Central memory CD4-positive, alpha-beta T cell (primary cell): ENCODE measurements around the gene TXNL4B.
"Not testable (repeated sequence)": the region's sequence is repeated elsewhere in the genome, so short reads cannot be mapped to it uniquely, and the experiment has no call there.

ENCODE experiments used
- DNase-seq: peaks from one replicate; pipeline ENCODE4 v3.0.0; 2022

TXNL4B gene

GRCh38 chr16:72111657-72112451 lies 18.4 kb upstream of the TXNL4B start:
- no peak for DNase-seq

DNA sequence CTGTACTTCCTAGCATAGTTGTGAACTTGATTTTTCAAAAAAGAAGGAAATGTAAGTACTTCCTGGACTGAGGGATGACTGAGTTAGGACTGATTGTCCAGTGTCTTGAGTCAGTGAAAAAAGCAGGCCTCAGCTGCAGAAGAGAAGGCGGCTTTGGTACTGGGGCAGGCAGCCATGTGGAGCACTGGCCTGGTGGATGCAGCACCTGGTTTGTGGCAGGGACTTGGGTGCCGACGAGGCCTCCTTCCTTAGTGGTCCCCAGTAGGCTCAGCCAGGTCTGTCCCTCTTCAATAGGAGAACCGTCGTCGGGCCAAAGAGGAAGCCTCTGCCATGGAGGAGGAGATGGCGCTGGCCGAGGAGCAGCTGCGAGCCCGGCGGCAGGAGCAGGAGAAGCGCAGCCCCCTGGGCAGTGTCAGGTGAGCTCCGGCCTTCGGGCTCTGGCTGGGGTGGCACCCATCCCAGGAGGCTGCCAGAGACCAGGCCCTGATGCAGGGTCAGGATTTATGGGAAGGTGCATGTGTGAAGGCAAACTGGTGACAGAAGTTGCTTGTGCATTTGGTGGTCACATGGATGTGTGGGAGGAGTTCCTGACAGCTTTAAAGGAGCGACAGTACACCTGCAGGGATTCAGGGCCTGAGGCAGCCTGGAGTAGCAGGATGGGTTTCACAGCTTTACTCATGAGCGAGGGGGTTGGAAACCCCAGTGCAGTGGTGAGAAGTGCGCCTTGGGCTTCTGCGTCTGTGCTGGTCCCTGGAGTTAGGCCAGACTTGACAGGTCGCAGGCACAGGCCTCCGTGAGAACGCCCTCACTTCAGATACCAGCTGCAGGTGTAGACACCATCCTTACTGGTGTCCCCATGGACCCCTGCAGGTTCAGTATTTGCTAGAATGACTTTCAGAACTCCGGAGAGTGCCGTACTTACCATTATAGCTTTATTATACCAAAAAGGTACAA lies 17.5 kb upstream of the TXNL4B start:
- no peak for DNase-seq

DNA sequence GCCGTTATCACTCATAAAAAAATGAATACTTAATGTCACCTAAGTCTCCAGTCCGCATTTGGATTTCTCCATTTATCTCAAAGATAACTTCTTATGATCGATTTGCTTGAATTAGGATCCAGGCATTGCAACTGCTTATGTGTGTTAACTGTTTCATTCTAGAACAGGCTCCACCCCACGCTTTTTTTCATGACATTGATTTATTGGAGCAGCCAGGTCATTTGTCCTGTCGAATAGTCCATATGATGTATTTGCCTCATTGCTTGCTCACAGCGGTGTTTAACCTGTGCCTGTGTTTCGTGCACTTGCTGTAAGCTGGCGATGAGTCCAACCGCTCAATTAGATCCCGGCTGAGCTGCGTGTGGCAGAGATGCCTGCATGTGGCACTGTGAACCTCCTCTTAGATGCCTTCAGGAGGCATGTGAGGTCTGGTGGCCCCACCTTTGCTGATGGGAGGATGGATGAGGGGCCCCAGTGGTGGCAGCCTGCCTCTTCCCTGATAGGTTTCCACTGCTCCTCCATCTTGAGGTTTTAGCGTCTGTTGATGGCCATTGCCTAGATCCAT lies 16.6 kb upstream of the TXNL4B start:
- DNase-seq, result no peak

GRCh38 chr16:72109300-72109699 lies 15.9 kb upstream of the TXNL4B start:
- DNase-seq, result no peak

GRCh38 chr16:72108353-72109102 lies 15.1 kb upstream of the TXNL4B start:
- DNase-seq, result no peak

GRCh38 chr16:72107371-72107770 lies 14.0 kb upstream of the TXNL4B start:
- DNase-seq, result no peak

GRCh38 chr16:72105978-72106377 lies 12.6 kb upstream of the TXNL4B start:
- no peak for DNase-seq

- DNase-seq, result no peak
Measured at GRCh38 chr16:72104905-72105304, 11.5 kb upstream of the TXNL4B start.

DNA sequence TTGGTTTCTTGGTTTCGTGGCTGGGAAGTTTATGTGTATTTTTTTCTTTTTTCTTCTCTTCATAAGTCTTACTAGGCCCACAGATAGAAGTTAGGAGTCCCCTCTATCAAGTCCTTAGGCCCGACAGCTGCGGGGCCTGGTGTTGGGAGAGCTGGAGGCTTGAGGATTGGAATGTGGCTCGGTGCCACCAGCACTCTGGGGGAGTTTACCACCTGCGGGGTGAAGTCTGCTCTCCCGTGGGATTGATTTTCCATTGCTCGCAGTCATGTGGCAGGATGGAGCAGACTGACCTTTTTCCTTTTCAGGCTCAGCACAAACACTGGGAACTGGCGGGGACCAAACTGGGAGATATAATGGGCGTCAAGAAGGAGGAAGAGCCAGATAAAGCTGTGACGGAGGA lies 7.8 kb upstream of the TXNL4B start:
- no peak for DNase-seq

- DNase-seq, result peak; percentile 27
Measured at GRCh38 chr16:72099377-72099818, 6.0 kb upstream of the TXNL4B start.

- no peak for DNase-seq
Measured at GRCh38 chr16:72098936-72099335, 5.5 kb upstream of the TXNL4B start.

GRCh38 chr16:72094266-72094610 lies 818 bp upstream of the TXNL4B start:
- no peak for DNase-seq

DNA sequence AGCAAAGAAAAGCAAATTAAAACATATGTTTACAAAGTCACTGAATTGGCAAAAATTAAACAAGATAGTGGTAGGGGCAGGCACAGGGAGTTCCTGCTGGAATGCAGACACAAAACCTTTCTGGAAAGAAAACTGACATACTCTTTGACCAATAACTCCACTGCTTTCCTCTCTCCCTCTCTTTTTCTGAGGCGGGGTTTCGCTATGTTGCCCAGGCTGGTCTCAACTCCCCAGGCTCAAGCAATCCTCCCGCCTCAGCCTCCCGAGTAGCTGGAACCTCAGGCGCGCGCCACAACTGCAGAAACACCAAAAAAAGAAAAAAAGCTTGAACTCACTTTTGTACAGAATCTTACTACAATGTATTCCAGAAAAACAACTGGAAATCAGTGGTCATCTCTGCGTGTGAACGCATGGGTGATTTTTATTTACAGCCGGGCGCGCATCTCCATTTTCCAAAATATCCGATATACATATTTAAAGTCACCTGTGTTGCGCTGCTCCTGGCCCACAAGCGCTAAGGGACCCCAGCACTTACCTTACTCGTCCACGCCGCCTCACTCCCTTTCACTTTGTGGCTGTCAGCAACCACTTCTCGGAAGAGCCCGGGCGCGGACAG lies 480 bp downstream of the TXNL4B start:
- DNase-seq, result no peak

- DNase-seq, result no peak
Measured at GRCh38 chr16:72091217-72091616, 2.2 kb downstream of the TXNL4B start.

GRCh38 chr16:72085002-72085401 lies 8.4 kb downstream of the TXNL4B start:
- no peak for DNase-seq

GRCh38 chr16:72084445-72084844 lies 9.0 kb downstream of the TXNL4B start:
- no peak for DNase-seq

DNA sequence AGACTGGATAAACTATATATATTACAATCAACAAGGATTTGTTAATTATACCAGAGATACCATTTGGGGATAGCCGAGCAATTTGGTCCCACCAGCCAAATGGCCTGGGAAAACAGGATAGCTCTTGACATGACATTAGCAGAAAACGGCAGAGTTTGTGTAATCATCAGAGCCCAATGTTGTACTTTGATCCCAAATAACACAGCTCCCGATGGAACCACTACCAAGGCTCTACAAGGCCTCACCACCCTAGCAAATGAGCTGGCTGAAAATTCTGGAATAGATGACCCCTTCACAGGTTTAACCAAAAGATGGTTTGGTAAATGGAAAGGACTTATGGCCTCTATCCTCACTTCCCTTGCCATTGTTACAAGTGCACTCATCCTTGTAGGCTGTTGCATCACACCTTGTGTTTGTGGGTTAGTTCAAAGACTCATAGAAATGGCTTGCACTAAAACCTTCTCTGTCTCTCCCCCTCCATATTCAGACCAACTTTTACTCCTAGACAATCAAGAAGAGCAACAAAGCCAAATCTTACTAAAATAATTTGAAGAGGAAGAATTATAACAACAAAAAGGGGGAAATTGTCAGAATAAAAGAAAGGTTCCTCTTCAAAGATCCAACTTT lies 9.5 kb downstream of the TXNL4B start:
- DNase-seq, result no peak

DNA sequence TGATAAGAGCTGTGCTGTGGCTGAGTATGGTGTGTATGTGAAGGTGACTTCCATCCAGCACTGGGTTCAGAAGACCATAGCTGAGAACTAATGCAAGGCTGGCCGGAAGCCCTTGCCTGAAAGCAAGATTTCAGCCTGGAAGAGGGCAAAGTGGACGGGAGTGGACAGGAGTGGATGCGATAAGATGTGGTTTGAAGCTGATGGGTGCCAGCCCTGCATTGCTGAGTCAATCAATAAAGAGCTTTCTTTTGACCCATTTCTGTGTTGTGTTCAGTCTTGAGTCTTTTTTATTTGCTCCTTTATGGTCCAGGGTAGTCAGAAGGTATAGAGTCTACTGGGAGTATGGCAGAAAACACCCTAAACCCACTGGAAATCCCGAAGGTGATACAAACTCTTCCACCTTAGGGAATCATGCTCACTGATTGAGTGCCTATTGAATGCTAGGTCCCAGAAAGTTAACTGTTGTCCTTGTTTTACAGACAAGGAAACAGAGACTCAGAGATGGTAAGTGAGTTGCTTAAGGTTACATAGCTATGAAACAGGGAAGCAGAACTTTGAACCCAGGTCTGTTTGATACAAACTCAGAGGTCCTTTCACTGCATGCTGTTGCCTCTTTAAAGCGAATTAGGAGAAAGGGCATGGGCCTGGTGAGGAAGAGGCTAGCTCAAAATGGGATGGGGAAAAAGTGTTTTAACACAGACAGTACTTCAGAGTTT lies 16.3 kb downstream of the TXNL4B start:
- DNase-seq, result not testable (repeated sequence)

- not testable (repeated sequence) for DNase-seq
Measured at GRCh38 chr16:72075067-72075466, 18.4 kb downstream of the TXNL4B start.

DNA sequence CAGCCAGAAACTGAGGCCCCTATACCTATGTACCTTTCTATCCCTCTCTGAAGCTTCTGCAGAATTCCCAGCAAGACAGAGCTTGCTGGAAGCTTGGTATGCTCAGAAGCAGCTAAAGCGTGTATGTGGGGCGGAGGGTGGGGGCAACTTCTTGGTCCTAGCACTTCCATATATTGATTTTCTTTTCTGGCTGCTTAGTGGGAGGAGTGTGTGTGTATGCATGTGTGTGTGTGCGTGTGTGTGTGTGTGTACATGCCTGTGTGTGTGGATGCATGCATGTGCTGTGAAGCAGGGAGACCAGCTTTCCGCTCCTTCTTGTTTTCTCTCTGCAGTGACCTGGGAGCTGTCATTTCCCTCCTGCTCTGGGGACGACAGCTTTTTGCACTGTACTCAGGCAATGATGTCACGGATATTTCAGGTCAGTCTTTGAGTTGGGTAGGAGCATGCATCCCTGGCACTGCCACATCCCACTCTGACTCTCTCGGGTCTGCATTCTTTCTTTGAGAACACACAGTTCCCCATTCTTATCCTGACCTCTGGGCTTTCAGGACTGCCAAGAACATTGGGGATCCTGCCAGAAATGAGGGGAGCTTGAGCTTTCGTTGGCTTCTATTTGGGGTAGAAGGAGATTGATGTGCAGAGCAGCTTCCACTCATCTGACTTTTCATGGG lies 19.7 kb downstream of the TXNL4B start:
- DNase-seq, result no peak
